Left kidney (tissue), 2 donors: ENCODE measurements around the gene DEPDC5. TPM values are rescaled to one million over a fixed set of nuclear protein-coding genes. Genes with fewer than 3 reads are reported as not detected.

Source experiments
- DNase-seq: peaks from one replicate; pipeline ENCODE4 v3.0.0-alpha.2; 2013
- polyA plus RNA-seq: library from polyadenylated mRNA; unstranded; fragments of 120-200 nt; gene quantifications from one replicate; pipeline ENCODE4 v1.2.1, GENCODE V29; 2013; ENCODE audit not compliant: insufficient read length

The DEPDC5 gene
- polyA plus RNA-seq, 1 donor, result 22.1 TPM

DNA sequence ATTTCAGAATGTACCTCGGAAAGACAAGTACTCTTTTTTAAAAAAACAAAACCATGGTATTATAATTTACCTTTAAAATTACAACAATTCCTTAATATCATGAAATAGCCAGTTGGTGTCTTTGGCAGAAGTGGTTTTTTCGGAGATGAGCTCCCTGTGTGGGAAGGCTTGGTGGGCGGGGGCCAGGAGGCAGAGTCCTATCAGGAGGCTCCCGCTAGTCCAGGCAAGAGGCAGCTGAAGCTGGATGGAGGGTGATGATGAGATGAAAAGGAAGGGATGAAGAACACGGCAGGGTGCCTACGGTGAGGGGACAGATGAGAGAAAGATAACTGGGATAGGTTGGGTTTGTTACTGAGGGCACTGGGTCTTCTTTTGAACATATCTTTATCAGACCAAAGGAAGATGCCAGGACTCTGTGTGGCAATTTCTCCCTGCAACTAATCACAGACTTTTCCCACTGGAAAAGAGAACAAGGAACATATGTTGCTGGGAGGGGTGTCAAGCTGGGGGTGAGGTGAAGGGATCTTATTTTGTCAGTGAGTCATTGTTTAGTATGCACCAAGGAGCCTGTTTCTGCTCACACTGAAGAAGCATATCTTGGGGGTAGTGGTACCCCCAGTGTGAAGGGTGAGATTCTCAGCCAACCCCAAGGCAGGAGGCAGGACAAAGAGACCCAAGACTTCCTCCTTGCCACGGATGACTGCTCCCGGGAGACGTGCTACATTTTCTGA is 99.0 kb downstream of the DEPDC5 start:
- no peak for DNase-seq

- DNase-seq, result no peak
Observed at GRCh38 chr22:31853736-31854495, 100.1 kb downstream of the DEPDC5 start.

GRCh38 chr22:31857247-31857646 is 103.4 kb downstream of the DEPDC5 start:
- DNase-seq, result peak; percentile 65

DNA sequence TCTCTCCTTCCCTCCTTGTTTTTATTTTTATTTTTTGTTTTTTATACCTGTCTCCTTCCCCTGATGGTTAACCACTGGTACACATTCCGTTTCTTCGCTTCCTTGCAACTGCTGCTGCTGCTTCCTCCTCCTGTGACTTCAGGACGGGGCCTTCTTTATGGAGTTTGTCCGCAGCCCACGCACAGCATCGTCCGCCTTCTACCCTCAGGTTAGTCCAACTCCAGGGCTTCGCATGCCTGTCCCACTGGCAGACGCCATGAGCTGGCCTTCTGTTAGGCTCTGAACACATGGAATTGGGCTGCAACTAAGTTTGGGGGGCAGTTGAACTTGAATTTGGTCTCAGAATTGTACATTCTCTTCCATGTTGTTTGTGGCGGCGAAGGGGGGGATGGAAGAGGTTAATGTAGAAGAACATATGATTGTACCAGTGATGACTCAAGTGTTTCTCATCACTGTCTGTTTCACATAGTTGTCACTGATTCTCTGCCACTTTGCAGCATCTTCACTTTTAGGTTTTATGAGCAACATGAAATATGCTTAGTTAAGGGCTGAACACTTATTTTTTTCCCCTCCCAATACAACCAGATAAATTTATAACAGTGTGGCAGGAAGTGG is 107.5 kb downstream of the DEPDC5 start:
- DNase-seq, result no peak

- no peak for DNase-seq
Observed at GRCh38 chr22:31866918-31867317, 113.1 kb downstream of the DEPDC5 start.

GRCh38 chr22:31867386-31868153 is 113.8 kb downstream of the DEPDC5 start:
- DNase-seq, result no peak

DNA sequence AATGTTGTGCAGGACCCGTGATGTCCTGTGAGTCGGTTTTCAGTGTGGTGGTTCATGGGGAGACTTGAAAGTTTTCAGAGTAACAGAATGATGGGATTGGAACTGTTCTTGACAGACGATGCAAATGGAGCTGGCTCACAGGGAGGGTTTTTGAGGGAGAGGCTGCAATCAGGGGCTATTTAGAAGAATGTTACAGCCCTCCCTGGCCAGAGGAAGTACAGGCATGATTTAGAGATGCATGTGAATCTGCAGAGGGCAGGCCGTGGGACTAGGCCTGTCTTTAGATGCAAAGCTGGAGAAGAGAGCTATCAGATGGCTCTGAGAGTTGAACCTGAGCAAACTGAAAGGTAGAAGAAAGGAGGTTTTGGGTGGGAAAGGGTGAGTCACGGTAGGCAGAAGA is 115.9 kb downstream of the DEPDC5 start:
- no peak for DNase-seq

DNA sequence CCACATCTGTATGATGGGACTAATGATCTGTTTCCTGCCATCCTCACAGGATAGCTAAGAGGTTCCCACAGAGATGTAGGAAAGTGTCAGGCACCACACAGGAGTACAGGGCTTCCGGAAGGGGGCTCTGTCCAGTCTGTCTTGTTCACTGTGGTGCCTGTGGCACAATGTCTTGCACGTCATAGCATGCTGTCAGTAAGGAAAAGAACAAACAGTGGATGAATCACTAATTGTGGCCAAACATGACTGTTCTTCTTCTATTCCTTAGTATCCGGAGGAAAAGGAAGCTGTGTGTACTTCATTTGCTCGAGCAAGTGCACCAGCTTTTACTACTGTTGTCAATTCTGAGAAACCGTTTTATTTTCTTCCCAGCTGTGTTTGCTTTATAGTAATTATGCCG is 117.1 kb downstream of the DEPDC5 start:
- DNase-seq, result no peak

DNA sequence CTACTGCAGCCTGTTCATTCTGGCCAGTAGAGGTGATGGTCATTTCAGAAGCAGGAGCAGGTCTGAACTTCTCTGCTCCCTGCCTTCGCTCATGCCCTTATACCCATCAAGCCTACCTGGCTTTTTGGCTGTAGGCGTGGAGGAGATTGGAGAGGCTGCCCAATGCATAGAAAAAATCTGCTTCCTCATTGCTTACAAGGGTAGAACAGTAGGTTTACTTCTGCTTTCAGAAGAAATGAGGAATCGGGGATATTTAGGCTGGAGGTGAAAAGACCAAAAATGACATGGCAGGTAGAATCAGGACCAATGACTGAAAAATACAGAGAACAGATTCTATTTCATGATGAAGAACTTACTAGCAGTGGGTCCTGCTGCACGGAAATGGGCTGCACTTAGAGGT is 117.7 kb downstream of the DEPDC5 start:
- DNase-seq, result no peak

GRCh38 chr22:31872209-31872608 is 118.4 kb downstream of the DEPDC5 start:
- no peak for DNase-seq

DNA sequence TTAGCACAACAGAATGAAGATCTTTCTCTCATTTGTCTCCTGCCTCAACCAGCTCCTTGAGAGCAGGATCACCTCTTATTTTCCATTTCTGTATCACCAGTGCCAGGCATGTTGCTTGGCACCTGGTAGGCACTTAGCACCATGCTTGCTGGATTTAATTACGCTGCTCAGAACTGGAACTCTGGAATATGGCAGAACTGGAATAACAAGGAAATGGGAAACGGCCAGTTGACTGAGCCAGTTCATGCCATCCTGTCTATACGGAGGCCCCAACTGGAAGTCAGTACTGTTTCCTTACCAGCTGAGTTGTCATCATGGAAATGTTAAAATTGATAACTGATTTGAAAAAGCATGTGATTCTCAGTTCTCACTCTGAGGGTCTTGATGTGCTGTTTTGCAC is 121.0 kb downstream of the DEPDC5 start:
- no peak for DNase-seq

DNA sequence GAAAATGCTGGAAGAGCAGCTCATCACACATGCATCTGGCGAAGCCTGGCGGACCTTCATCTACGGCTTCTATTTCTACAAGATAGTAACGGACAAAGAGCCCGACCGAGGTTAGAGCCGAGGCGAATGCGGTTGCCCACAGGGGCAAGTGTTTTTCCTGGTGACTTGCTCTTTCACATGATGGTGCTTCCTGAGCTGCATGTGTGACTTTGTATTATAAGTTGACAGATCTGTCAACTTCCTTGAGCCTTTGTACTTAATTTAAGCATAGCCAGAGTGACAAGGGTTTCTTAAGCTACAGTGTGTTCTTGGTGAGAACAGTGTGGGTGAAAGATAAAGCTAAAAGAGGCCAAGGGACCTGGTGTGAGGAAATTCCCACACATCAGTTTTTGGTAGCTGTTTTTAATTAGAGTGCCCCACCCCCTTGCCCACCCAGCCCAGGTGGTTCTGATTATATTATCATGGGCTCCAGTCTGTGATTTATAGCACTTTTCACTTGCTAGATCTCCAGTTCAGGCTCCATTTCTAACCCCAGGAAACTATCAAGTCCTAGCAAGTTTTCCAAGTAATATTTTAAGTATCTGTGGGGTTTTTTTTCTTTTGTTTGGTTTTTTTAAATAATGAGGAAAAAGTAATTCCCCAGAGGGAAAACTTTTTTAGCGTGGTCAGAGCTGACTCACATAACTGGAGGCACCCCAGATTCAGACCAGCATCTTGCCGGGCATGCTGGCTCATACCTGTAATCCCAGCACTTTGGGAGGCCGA is 122.5 kb downstream of the DEPDC5 start:
- DNase-seq, result no peak

GRCh38 chr22:31879585-31879984 is 125.8 kb downstream of the DEPDC5 start:
- no peak for DNase-seq

GRCh38 chr22:31881200-31881599 is 127.4 kb downstream of the DEPDC5 start:
- no peak for DNase-seq

GRCh38 chr22:31881865-31882264 is 128.0 kb downstream of the DEPDC5 start:
- DNase-seq, result no peak

DNA sequence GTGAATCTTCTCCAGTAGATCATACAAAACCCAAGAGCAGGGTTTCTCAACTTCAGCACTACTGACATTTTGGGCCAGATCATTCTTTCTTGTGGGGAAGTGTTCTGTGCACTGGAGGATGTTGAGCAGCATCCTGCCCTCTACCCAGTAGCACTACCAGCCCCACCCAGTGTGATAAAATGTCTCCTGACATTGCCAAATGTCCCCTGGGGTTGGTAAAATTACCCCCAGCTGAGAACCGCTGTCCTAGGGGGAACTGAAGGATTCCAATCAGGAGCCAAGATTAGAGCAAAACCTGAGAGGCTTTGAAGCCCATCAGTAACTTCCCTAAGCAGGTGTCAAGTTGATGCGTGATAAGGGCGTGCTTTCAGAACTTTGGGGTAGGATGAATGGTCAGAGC is 129.2 kb downstream of the DEPDC5 start:
- no peak for DNase-seq

DNA sequence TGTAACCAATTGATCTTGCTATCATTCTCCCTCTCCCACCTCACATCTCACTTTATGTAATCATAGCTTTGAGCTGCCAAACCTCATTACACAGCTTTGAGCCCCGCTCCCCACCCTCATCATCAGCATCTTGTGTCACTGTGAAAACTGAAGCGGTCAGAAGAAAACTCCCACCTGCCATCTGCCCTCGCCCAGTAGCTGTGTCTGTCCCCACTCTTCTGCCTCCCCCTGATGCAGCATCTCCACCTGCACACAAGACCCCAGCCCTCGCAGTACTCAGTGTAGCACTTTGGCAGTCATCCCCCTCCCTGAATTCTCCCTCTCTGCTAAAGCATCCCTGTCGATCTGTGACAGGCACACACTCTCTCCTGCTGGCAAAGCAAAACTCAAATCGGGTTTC is 130.2 kb downstream of the DEPDC5 start:
- DNase-seq, result no peak

DNA sequence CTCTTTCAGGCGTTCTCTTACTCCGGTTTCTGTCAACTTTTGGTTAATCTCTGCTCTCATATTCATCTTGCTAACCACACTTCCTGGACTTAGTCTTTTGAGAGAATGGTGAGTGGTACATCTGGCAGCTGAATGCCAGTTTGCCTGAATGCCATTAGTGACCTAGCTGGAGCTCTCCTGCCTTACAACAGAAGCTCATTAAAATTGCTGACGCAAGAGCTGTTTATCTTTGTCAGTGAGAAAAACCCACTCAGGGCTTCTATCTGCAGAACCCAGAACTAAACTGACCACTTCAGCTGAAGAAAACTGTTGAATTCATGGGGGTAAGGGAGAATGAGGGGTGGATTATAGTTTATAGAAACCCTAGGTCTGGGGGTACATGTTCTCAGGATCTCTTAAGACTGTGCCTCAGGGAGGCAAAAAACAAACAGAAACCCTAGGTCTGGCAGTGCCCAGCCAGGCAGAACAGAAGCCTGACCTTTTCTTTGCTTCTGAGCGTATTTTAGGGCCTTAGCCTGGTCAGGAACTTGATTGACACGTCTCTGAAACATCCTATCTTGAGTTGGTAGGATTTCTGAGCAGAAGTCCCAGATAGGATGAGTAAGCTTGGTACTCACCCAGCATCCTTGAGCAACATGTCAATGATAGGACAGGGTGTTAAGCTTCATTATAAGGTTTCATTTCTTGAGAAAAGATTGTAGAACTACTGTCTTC is 137.7 kb downstream of the DEPDC5 start:
- DNase-seq, result no peak

GRCh38 chr22:31892080-31892433 is 138.2 kb downstream of the DEPDC5 start:
- no peak for DNase-seq

- DNase-seq, result peak; percentile 44
Observed at GRCh38 chr22:31893460-31893859, 139.6 kb downstream of the DEPDC5 start.
